GM21526 (cell line): ENCODE measurements around the gene TUBE1.
"Not testable (repeated sequence)": the region's sequence is repeated elsewhere in the genome, so short reads cannot be mapped to it uniquely, and the experiment has no call there.

ENCODE experiments used
- ATAC-seq: cut with Tn5 transposase; IDR thresholded peaks from one replicate; pipeline ENCODE4 v1.9.1; 2021; ENCODE audit warnings: moderate library complexity; ENCODE audit not compliant: unreplicated experiment, low FRiP score

Gene TUBE1, protein sequence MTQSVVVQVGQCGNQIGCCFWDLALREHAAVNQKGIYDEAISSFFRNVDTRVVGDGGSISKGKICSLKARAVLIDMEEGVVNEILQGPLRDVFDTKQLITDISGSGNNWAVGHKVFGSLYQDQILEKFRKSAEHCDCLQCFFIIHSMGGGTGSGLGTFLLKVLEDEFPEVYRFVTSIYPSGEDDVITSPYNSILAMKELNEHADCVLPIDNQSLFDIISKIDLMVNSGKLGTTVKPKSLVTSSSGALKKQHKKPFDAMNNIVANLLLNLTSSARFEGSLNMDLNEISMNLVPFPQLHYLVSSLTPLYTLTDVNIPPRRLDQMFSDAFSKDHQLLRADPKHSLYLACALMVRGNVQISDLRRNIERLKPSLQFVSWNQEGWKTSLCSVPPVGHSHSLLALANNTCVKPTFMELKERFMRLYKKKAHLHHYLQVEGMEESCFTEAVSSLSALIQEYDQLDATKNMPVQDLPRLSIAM

GRCh38 chr6:112087136-112087911, at the start of gene TUBE1, which contains the start of gene FAM229B:
TUBE1 (minus strand) TSS chr6:112087482; CDS start chr6:112087434, 48 bp downstream.
FAM229B (plus strand) TSS chr6:112087591; CDS start chr6:112099284, 11,693 bp downstream.
- peak; percentile 98 for ATAC-seq

DNA sequence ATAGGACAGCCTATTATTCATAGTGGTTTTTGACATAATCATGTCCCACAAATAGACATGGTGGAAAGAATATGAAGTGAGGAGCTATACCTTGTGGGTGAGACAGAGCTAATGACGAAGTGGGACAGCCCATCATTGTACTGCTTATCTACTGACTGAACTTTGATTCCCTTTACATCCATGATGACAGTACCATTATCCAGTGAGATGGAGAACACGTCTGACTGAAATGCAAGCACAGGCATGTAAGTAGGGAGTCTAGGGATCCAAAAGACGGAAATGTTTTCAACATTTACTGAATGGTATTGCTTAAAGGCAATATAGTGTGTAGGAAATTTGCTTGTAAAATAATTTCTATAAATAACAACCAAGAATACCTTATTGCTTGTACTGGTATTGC, 43.6 kb upstream of the TUBE1 start:
- ATAC-seq: no peak

DNA sequence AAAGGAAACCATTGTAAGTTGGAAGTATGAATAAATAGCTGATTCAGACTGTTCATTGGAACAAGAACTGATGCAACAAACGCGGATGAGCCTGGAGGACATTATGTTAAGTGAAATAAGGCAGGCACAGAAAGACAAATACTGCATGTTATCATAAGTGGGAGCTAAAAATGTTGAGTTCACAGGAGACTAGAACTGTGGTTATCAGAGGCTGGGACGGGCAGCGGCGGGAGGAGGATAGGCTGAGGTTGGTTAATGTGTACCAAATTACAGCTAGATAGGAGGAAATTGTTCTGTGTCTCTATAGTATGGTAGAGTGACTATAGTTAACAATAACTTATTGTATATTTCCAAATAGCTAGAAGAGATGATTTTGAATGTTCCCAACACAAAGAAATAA, 40.9 kb upstream of the TUBE1 start:
- ATAC-seq: no peak

GRCh38 chr6:112123982-112124381, 36.7 kb upstream of the TUBE1 start:
- ATAC-seq: no peak

DNA sequence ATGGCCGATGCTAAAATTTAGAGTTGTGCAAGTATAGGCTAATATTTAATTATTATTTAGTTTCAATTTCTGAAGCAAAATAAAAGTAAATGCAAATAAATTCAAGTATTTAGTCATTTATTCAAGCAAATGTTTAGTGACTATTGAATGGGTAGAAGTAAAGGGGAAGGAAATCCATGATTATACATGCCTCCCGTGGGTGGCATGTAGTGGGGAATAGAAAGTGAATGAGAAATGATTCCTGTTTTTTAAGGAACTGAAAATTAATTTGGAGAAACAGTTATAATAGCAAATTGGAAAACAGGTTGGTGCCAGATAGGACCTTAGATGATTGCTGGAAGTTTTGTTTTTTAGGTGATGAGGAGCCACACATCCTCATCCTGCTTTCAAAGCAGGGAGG, 35.5 kb upstream of the TUBE1 start:
- ATAC-seq: no peak

DNA sequence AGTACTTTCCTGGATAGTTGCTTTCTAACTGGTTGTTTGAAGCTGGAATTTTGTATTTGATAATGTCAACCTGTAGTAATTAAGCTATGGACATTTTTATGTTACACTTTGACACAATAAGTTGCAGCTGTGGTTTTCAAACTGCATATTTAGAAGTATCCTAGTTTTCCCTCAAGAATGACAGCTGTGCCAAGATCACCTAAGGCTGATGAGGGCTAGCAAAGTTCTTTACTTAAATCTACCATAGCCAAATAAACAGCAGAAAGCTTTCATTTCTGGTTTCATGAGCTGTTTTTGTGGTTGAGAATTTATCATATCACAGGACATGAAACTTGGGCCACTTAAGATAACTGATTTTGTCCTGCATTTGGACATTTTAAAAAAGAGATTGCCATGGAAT, 30.8 kb upstream of the TUBE1 start:
- ATAC-seq: no peak

DNA sequence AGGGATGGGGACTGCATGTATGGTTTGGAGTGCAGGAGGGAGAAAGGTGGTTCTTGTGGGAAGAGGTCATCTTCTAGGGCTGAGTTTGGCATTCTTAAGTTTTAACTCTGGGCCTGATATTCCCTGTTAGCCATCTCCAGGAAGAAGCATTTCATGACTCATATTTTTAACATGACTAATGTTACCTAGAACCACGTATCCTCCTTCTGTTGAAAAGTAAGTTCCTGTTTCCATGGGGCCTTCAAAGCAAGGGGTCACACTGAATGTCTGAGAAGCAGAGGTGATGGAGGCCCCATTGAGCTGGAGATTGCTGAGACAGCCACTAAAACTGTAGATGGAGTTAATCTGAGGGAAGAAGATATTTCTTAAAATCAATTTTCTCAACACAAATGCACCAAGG, 30.3 kb upstream of the TUBE1 start:
- no peak for ATAC-seq

DNA sequence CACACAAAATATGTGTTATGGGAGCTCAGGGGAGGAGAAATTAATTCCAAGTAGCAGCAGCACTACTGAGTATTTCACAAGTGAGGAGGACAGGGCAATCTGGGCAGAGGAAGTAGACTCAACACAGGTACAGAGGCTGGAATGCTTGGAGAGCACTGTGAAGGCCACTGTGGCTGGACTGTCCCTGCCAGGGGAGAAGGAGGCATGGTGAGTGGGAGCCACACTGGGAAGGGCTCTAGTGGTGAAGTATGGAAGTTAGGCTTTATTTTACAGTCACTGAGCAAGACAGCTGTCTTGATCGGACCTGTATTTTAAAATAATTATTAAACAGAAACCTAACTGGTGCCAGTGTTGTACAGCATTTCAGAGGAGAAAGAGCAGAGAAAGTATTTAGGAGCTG, 28.9 kb upstream of the TUBE1 start:
- ATAC-seq: no peak

DNA sequence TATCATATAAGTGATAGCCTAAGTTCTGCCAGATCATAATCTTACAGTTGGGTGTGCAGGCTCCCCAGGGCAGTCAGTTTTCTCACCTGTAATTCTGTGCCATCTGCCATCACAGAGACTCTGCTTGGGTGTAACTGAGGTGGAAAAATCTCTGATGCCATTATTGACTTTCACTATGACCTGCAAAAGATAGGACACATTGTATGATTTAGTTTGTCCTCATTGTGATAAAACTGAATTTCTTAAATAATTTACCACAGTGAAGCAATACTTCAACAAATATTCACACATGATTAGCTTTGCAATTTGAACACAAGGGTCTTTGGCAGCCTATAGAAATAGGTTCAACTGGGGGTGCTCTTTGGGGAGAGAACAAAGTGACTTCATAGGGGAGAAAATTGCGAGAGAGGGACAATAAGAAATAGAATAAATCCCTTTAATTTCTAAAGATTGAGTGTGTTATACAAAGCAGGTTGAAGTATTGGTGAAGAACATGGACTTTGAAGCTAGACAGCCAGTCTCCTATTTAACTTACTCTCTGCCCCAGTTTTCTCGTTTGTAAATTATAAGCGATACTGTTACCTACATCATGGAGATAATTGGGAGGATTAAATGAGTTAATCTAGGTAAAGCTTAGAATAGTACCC, 27.4 kb upstream of the TUBE1 start:
- ATAC-seq: no peak

GRCh38 chr6:112113918-112114317, 26.6 kb upstream of the TUBE1 start:
- ATAC-seq: no peak

DNA sequence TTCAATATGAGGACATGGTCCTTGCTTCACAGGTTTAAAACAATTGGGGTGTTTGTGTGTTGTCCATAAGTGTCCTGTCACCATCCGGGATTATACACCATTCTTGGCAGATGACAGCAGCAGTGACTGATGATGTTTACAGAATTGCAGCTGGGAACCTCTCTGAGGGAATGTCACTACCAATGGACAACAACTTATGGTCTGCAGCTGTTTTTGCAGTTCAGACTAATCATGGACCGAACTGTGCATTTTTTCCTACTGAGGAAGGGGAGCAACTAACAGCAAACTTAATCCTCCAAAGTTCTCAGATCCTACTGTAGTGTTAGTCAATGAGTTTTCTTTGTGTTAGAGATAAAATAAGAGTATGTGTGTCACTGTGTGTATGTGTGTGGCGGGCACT, 26.1 kb upstream of the TUBE1 start:
- ATAC-seq: no peak

DNA sequence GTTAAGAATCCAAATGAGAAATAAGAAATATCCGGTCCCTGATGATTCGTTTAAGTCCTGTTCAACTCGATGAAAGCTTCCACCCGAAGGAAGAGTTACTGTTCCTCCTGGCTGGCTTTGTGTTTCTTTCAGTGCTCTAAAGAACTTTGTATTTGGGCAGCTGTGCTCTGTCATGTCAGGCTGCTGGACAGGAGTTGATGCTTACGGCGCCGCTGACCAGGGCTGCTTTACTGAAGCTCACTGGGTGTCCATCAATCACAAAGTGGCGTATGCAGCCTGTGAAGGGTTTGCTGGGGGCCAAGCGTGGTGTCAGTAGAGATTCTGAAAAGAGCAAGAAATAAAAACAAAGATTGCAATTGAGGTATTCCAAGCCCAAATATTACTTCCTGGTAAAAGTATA, 22.0 kb upstream of the TUBE1 start:
- ATAC-seq: no peak

DNA sequence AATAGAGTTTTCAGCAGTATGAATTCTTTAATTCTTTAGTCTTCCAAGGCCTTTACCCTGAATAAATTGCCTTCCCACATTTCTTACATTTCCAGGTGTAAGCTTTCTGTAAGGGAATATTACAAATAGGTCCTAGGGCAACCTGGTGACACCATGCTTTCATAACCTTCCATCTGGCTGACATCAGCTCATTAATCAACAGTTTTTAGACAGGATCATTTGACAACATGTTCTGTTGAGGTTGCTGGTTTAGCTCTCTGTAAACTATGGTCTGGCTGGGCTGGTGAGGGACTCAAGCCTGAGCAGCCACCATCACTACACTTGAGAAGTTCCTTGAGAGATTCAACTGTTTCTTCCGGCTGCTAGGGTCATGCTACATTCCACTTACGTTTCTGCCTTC, 19.3 kb upstream of the TUBE1 start:
- ATAC-seq: no peak

DNA sequence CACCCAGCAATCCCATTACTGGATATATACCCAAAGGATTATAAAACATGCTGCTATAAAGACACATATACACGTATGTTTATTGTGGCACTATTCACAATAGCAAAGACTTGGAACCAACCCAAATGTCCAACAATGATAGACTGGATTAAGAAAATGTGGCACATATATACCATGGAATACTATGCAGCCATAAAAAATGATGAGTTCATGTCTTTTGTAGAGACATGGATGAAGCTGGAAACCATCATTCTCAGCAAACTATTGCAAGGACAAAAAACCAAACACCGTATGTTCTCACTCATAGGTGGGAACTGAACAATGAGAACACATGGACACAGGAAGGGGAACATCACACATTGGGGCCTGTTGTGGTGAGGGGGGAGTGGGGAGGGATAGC, 18.7 kb upstream of the TUBE1 start:
- ATAC-seq: not testable (repeated sequence)

DNA sequence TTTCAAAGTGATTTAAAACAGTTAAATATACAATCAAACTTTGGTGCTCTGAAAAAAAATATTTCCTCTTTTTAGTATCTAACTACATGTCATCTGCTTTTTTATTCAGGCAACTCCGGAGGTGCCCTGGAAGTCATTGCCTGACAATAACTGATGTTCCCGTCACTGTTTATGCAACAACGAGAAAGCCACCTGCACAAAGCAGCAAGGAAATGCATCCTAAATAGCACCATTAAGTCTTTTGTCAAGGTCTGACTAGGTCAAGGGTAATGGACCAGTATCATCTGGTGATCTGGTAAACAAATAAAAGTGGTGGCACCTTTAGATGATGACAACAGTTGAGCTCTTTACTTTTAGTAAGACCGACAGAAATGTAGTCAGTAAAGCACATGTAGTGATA, 13.3 kb upstream of the TUBE1 start:
- ATAC-seq: no peak

DNA sequence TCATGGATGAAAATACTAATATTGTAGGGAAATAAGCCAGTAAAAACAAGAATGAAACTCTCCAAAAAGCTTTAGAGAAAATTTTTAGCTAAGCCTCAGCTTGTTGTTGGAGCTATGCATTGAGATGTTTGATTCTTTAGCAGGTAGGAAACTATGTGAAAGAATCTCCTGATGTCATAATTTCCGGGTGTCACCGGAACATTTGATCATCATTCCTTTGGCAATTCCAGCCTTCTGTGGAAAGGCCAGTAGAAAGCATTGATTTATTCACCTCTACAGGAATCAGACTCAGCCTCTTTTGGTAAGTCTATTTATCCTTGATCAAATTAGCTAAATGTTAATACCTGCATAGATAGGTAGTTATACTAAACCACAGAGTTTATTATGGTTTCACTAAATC, 9.6 kb upstream of the TUBE1 start:
- no peak for ATAC-seq

GRCh38 chr6:112087916-112088315, 634 bp upstream of the TUBE1 start:
- ATAC-seq: no peak

- peak; percentile 33 for ATAC-seq
Observed at GRCh38 chr6:112086744-112087135, 542 bp downstream of the TUBE1 start.

GRCh38 chr6:112085286-112086065, 1.8 kb downstream of the TUBE1 start:
- no peak for ATAC-seq

DNA sequence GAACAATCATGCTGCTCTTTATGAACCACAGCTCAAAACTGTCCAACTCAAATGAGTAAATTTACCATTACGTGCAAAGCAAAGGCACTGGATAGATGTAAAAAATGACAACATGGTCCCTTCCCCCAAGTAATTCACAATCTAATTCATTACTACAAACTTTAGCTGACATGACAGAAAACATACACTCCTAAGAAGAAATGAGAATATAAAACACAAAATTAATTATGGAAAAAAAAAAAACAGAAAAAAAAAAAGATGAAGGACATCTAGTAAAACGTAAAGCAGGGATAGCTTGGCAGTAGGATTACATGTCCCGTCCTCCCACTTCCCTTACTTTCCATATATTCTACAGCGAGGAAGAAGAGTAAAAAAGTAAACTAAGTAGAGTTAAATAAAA, 5.7 kb downstream of the TUBE1 start:
- no peak for ATAC-seq
